HL-60 (cell line): ENCODE measurements around the gene MED17.

Source experiments
- DNase-seq, 2 experiments: peaks; one replicate each; pipeline ENCODE4 v3.0.0-alpha.2; 2010 to 2020; ENCODE audit warnings: low read depth in 1 of 2, low spot score in 1 of 2
- H3K27ac ChIP-seq: fragments of 250-450 bp; sonication (Bioruptor Pico); replicated peaks from 2 replicates; pipeline ENCODE4 v1.5.1; 2020; ENCODE audit warnings: mild to moderate bottlenecking, moderate library complexity
- H3K27me3 ChIP-seq: fragments of 250-450 bp; sonication (Bioruptor Pico); 2 replicates; pipeline ENCODE4 v1.5.1; 2021; ENCODE audit warnings: mild to moderate bottlenecking, moderate library complexity; ENCODE audit not compliant: insufficient read depth, poor library complexity, severe bottlenecking
- H3K4me3 ChIP-seq: replicated peaks from 2 replicates; pipeline ENCODE4 v1.5.1; 2011; ENCODE audit warnings: mild to moderate bottlenecking, control low read depth, low read length; ENCODE audit not compliant: insufficient read depth
- GABPA ChIP-seq: IDR thresholded peaks from 2 replicates; pipeline ENCODE4 v1.6.1; 2012; ENCODE audit warnings: low read depth
- POLR2AphosphoS5 ChIP-seq: IDR thresholded peaks from 2 replicates; pipeline ENCODE4 v1.6.1; 2012; ENCODE audit warnings: low read depth
- SPI1 ChIP-seq: IDR thresholded peaks from 2 replicates; pipeline ENCODE4 v1.6.1; 2012; ENCODE audit warnings: low read depth, mild to moderate bottlenecking, borderline replicate concordance
- TF ChIP-seq, protein P1 (sequence below): IDR thresholded peaks from one replicate; pipeline ENCODE4 v1.5.1; 2011; ENCODE audit warnings: low read length, control low read depth, inconsistent platforms; ENCODE audit not compliant: insufficient read depth
- TF ChIP-seq, protein P2 (sequence below): IDR thresholded peaks from 2 replicates; pipeline ENCODE4 v1.6.1; 2012; ENCODE audit warnings: low read depth; ENCODE audit not compliant: insufficient replicate concordance

Gene MED17

DNA sequence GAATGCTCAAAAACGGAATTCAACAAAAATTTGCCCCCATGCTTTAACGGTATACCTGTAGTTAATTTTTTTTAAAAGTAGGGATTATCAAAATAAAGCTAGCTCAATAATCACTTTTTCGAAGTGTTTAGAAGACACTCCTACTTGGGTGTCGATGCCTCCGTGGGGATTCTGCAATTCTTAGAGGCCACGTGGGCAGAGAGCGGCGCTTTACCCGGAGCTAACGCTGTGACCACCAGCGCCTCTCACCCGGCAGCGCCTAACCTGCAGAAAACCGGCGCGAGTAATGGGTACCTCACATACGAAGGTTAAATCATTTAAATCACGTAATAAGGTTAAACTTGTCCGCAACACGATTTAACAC, 43.4 kb upstream of the MED17 start:
- TF ChIP-seq POLR2AphosphoS5 (no peak), SPI1 (no peak), GABPA (no peak)
- TF ChIP-seq, protein P1, sequence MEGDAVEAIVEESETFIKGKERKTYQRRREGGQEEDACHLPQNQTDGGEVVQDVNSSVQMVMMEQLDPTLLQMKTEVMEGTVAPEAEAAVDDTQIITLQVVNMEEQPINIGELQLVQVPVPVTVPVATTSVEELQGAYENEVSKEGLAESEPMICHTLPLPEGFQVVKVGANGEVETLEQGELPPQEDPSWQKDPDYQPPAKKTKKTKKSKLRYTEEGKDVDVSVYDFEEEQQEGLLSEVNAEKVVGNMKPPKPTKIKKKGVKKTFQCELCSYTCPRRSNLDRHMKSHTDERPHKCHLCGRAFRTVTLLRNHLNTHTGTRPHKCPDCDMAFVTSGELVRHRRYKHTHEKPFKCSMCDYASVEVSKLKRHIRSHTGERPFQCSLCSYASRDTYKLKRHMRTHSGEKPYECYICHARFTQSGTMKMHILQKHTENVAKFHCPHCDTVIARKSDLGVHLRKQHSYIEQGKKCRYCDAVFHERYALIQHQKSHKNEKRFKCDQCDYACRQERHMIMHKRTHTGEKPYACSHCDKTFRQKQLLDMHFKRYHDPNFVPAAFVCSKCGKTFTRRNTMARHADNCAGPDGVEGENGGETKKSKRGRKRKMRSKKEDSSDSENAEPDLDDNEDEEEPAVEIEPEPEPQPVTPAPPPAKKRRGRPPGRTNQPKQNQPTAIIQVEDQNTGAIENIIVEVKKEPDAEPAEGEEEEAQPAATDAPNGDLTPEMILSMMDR = no peak
- TF ChIP-seq, protein P2, sequence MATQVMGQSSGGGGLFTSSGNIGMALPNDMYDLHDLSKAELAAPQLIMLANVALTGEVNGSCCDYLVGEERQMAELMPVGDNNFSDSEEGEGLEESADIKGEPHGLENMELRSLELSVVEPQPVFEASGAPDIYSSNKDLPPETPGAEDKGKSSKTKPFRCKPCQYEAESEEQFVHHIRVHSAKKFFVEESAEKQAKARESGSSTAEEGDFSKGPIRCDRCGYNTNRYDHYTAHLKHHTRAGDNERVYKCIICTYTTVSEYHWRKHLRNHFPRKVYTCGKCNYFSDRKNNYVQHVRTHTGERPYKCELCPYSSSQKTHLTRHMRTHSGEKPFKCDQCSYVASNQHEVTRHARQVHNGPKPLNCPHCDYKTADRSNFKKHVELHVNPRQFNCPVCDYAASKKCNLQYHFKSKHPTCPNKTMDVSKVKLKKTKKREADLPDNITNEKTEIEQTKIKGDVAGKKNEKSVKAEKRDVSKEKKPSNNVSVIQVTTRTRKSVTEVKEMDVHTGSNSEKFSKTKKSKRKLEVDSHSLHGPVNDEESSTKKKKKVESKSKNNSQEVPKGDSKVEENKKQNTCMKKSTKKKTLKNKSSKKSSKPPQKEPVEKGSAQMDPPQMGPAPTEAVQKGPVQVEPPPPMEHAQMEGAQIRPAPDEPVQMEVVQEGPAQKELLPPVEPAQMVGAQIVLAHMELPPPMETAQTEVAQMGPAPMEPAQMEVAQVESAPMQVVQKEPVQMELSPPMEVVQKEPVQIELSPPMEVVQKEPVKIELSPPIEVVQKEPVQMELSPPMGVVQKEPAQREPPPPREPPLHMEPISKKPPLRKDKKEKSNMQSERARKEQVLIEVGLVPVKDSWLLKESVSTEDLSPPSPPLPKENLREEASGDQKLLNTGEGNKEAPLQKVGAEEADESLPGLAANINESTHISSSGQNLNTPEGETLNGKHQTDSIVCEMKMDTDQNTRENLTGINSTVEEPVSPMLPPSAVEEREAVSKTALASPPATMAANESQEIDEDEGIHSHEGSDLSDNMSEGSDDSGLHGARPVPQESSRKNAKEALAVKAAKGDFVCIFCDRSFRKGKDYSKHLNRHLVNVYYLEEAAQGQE = no peak
- H3K27ac ChIP-seq = peak overlapping the region; percentile 98
- H3K27me3 ChIP-seq = no peaks in the 10 kb centered on the region
- H3K4me3 ChIP-seq = peak overlapping the region; percentile 90
- peak in 1 of 2 experiments; percentile 74 for DNase-seq

DNA sequence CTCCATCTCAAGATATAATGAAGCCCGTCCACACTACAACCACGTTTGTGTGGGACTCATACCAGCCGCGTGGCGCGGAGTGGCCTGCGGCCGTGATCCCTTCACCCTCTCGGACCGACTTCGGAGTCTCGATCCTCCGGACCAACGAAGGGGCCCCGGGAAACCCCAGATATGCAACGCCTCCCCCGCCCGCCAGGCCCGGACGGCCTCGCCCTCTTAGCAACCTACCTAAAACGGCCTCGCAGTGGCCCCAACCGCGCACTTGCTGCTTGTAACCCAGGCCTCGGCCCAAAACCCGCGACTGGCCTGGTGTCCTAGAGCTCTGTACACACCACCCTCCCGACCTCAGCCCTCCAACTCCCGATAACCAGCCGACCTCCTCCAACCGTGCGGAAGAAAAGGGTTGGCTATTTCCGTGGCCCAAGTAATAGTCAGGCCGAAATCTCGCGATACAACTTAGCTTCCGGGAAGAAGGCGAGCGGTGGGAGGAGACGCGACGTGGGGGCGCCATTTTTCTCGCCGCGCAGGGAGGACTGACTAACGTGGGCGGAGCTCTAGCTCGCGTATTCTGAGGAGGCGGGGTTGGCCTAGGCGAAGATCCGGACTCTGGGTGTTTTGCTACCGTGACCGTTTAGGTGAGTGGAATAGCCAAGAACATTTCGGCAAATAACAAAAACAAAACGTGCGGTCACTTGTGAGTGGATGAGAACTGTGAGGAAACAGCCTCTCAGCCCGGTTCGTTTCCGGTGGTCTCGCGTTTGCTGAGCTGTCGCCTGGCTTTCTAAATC, 42.8 kb upstream of the MED17 start, which contains the start of the genes C11orf54 and TAF1D:
Gene C11orf54, plus strand, starts transcription at position 579 of the 788 bp plus-strand sequence. CDS start 5,722 bp downstream, outside the sequence.
Gene TAF1D, minus strand, starts transcription at position 402 of the 788 bp plus-strand sequence. CDS start 2,191 bp downstream, outside the sequence.
- peak within 1 kb of the TSS; percentile 98 for H3K27ac ChIP-seq
- H3K27me3 ChIP-seq = no peaks in the 10 kb centered on the region

DNA sequence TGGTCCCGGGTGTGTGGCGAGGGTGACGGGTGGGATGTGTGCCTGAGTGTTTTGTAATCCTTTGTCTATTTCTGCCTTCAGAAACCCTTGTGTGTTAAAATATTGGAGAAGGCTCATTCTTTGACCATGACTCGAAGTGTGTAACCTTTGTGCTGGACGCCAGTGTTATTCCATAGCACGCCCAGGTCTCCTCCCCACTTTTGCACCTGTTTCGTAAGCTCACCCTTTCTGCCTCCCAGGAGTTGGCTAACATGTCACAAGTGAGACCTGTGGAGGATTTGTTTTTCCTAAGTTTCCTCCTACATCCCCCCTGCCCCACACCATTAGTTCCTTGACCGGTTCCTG, 42.2 kb upstream of the MED17 start:
- no peaks in the 10 kb centered on the region for H3K27me3 ChIP-seq
- peak in 1 of 2 experiments; percentile 51 for DNase-seq
- TF ChIP-seq, protein P2 = no peak
- TF ChIP-seq SPI1 (no peak), POLR2AphosphoS5 (no peak), GABPA (no peak)
- TF ChIP-seq, protein P1 = no peak
- H3K4me3 ChIP-seq = peak overlapping the region; percentile 90
- H3K27ac ChIP-seq = peak overlapping the region; percentile 98

More for the DNA sequence above, 42.8 kb upstream of the MED17 start, which contains the start of the genes C11orf54 and TAF1D:
- H3K4me3 ChIP-seq = peak within 1 kb of the TSS; percentile 90
- peak; percentile 91 to 98 for DNase-seq
- TF ChIP-seq SPI1 = no peak
- TF ChIP-seq, protein P1 = no peak
- no peak for TF ChIP-seq GABPA
- TF ChIP-seq POLR2AphosphoS5 = peak; percentile 97
- TF ChIP-seq, protein P2 = peak; percentile 77
